Activated naive CD8-positive, alpha-beta T cell treated with anti-CD3 and anti-CD28 coated beads for 36 hours (primary cell): ENCODE results near the gene TOGARAM1. TPM values are rescaled to one million over a fixed set of nuclear protein-coding genes. Genes with fewer than 3 reads are reported as not detected.

Experiments
- DNase-seq: peaks from one replicate; pipeline ENCODE4 v3.0.0; 2021
- H3K27ac Mint-ChIP-seq: one replicate; pipeline ENCODE4 v1.8.0; 2022; ENCODE audit warnings: mild to moderate bottlenecking, moderate library complexity, mixed read lengths
- H3K27me3 Mint-ChIP-seq: one replicate; pipeline ENCODE4 v1.8.0; 2022; ENCODE audit warnings: mild to moderate bottlenecking, mixed read lengths
- H3K36me3 Mint-ChIP-seq: one replicate; pipeline ENCODE4 v1.8.0; 2021; ENCODE audit warnings: mild to moderate bottlenecking, mixed read lengths
- H3K4me1 Mint-ChIP-seq: one replicate; pipeline ENCODE4 v1.8.0; 2021; ENCODE audit warnings: mixed read lengths
- H3K4me3 Mint-ChIP-seq: one replicate; pipeline ENCODE4 v1.8.0; 2022; ENCODE audit warnings: mild to moderate bottlenecking, moderate library complexity, mixed read lengths
- H3K9me3 Mint-ChIP-seq: one replicate; pipeline ENCODE4 v1.8.0; 2022; ENCODE audit warnings: mixed read lengths
- total RNA-seq, 2 experiments: library from RNA; stranded (reverse); gene quantifications; one replicate each; pipeline ENCODE4 v1.2.3, GENCODE V29; 2021

TOGARAM1 gene
- total RNA-seq, 2 experiments from 2014 or later, result 6.2 to 7.5 TPM

DNA sequence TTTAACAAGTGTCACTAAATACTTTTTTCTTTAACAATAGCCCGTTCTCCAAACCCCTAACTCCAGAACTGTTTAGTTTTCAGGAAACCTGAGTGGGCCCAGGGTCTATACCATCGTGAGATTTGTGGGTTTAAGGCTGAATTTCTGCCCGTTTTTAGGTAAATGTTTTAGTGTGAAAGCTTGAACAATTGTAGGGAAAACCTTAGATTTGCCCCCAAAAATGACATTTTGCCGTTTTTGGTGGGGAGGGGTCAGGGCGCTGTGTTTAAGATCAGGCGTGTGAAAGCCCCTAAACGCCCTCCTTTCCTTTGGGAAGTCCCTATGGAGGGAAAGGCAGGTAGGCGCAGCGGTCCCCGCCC, 121.6 kb downstream of the TOGARAM1 start:
- Mint-ChIP-seq H3K4me1 (peaks cover 40% of the 10 kb centered on the region), H3K27me3 (no peaks in the 10 kb centered on the region), H3K9me3 (no peaks in the 10 kb centered on the region), H3K27ac (peak overlapping the region; percentile 81), H3K36me3 (peaks cover 29% of the 10 kb centered on the region), H3K4me3 (peak overlapping the region; percentile 71)
- DNase-seq, result no peak

DNA sequence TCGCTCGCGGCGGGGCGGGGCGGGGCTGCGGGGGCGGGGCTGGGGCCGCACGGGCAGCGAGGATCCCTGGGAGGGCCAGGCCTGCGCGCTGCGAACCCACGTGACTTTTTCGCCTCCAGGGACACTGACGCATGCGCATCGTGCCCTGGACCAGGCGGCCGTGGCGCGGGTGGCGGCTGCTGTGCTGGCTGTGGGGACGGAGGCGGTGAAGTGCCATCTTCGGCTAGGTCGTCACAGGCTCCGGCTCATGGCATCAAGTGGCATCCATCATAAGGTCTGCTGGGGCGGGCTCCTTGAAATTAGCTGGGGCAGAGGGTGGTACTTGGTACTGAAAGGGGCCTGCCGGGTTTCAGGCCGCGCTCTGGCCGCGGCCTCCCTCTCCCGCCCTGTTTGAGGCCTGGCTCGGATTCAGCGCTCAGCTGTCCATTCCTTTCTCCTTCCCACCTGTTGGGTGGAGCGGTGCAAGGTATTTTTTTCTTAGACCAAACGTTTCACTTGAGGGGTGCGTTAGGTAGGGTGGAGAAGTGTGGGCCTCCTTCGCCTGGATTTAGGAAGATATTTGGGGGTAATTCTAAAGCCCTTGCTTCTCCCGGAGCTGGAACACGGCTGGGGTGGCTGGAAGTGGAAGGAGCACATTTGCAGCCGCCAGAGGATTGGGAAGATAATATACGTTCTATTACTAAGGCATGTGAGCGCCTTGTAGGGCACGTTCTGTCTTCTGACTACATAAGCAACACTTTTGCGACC, 122.2 kb downstream of the TOGARAM1 start, which contains the start of gene PRPF39:
Gene PRPF39 (plus strand): TSS at position 141 of the 747 bp plus-strand sequence. CDS start 11,124 bp downstream, outside the sequence.
- peaks cover 45% of the 10 kb centered on the region for H3K4me1 Mint-ChIP-seq
- peak within 1 kb of the TSS; percentile 97 for H3K27ac Mint-ChIP-seq
- H3K36me3 Mint-ChIP-seq, result peaks cover 29% of the 10 kb centered on the region
- peak within 1 kb of the TSS; percentile 97 for H3K4me3 Mint-ChIP-seq
- peak; percentile 97 for DNase-seq
- H3K9me3 Mint-ChIP-seq, result no peaks in the 10 kb centered on the region
- no peaks in the 10 kb centered on the region for H3K27me3 Mint-ChIP-seq

DNA sequence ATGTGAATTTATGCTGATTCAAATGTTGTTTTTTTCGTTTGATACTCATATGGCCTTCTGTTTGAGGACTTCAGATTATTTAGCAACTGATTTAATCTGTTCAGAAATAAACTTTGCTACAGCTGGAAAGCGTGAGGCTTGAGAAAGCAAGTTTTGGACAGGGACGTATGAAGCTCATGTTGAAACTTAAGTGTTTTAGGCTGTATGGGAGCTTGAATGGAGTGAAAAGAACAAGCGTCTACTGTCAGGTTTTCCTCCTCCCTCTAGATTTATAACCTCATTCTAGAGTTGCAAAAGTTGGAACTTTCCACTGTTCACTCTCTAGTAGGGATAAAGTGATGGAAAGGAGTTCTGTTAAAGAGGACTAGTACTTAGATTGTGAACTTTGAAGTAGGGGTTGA, 123.0 kb downstream of the TOGARAM1 start:
- peaks cover 52% of the 10 kb centered on the region for H3K4me1 Mint-ChIP-seq
- peaks cover 29% of the 10 kb centered on the region for H3K36me3 Mint-ChIP-seq
- no peaks in the 10 kb centered on the region for H3K27me3 Mint-ChIP-seq
- H3K9me3 Mint-ChIP-seq, result no peaks in the 10 kb centered on the region
- H3K4me3 Mint-ChIP-seq, result peak overlapping the region; percentile 97
- peak overlapping the region; percentile 97 for H3K27ac Mint-ChIP-seq
- DNase-seq, result no peak

DNA sequence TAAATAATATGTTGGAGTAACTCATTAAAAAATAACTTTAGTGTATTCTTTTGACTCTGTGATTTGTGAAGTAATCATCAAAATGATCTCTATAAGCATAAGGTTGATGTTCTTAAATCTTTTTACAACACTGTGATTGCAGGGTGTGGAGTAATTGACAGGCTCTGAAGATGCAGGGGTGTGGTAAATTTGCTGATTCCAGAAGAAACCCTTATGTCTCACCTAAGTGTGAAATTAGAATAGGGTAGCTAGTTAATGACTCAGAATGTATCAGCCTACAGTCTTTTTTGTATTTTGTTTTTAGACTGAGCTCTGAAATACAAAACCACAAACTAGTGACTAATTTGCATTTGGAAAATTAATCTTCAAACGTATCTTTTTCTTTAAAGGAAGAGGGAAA, 127.8 kb downstream of the TOGARAM1 start:
- Mint-ChIP-seq H3K4me3 (no peak overlapping the region), H3K4me1 (peaks cover 73% of the 10 kb centered on the region), H3K27ac (peak overlapping the region; percentile 63), H3K9me3 (no peaks in the 10 kb centered on the region), H3K27me3 (no peaks in the 10 kb centered on the region), H3K36me3 (peaks cover 38% of the 10 kb centered on the region)
- no peak for DNase-seq

DNA sequence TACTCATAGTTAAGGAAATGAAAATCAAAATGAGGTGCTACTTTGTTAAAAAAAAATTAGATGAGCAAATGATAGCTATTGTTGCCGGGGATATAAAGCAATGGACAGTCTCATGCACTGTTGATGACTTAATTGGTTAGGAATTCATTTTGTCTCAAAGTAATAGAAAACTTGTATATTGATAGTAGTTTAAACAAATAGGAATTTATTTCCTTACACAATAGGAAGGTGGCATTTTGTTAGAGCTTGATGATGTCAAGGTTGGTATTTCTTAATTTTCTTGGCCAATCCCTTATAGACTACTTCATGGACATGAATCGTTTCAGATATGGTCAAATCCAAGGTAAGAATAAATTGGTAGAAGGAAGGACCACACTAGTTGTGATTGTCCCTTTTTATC, 129.7 kb downstream of the TOGARAM1 start:
- Mint-ChIP-seq H3K4me3 (no peak overlapping the region), H3K4me1 (peaks cover 57% of the 10 kb centered on the region), H3K27me3 (no peaks in the 10 kb centered on the region), H3K27ac (no peak overlapping the region), H3K9me3 (no peaks in the 10 kb centered on the region), H3K36me3 (peaks cover 37% of the 10 kb centered on the region)
- no peak for DNase-seq

DNA sequence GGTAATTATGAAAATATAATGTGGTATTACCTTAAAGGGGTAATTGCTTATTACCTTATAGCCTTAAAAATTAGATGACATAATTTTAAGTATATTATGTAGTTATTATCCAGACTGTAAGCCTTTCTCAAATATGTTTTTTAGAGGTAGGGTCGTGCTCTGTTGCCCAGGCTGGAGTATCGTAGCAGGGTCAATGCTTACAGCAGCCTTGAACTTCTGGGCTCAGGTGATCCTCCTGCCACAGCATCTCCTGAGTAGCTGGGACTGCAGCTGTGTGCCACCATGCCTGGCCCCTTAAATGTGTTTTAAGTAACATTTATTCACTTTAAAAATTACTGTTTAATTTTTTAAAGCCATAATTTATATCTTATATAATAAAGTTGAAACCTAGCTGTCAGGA, 132.3 kb downstream of the TOGARAM1 start:
- DNase-seq, result no peak
- peaks cover 41% of the 10 kb centered on the region for H3K4me1 Mint-ChIP-seq
- peaks cover 39% of the 10 kb centered on the region for H3K36me3 Mint-ChIP-seq
- H3K27me3 Mint-ChIP-seq, result no peaks in the 10 kb centered on the region
- H3K9me3 Mint-ChIP-seq, result no peaks in the 10 kb centered on the region
- no peak overlapping the region for H3K4me3 Mint-ChIP-seq
- no peak overlapping the region for H3K27ac Mint-ChIP-seq

DNA sequence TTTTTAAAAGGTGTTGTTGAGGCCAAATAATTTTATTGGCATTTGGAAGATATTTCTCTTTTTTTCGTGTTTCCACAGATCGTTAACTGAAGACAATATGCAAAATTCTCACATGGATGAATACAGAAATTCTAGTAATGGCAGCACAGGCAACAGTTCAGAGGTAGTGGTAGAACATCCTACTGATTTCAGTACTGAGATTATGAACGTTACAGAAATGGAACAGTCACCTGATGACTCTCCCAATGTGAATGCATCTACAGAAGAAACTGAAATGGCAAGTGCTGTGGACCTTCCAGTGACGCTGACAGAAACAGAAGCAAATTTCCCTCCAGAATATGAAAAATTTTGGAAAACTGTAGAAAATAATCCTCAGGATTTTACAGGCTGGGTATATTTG, 133.2 kb downstream of the TOGARAM1 start:
- Mint-ChIP-seq H3K27me3 (no peaks in the 10 kb centered on the region), H3K4me3 (no peak overlapping the region), H3K4me1 (peaks cover 32% of the 10 kb centered on the region), H3K9me3 (no peaks in the 10 kb centered on the region), H3K27ac (no peak overlapping the region), H3K36me3 (peaks cover 45% of the 10 kb centered on the region)
- no peak for DNase-seq

DNA sequence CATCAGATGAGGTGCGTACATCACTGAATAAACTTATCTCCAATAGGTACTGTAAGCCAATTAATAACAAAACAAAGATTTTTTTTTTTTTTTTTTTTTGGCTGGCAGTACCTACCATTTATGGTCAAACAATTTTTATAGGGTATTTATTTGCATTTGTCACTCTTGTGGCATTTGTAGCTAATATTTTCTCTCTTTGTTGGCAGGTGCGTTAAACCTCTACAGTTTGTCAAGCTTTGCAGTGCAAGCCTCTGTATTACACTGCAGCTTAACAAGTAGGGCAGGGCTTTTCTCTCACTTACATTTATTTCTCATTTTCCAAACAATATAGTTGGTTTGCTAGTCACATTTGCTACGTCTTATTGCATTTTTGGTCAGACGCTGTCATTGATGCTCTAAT, 134.2 kb downstream of the TOGARAM1 start:
- no peaks in the 10 kb centered on the region for H3K9me3 Mint-ChIP-seq
- peaks cover 48% of the 10 kb centered on the region for H3K36me3 Mint-ChIP-seq
- no peaks in the 10 kb centered on the region for H3K27me3 Mint-ChIP-seq
- DNase-seq, result no peak
- H3K4me3 Mint-ChIP-seq, result no peak overlapping the region
- no peak overlapping the region for H3K27ac Mint-ChIP-seq
- H3K4me1 Mint-ChIP-seq, result peaks cover 22% of the 10 kb centered on the region

DNA sequence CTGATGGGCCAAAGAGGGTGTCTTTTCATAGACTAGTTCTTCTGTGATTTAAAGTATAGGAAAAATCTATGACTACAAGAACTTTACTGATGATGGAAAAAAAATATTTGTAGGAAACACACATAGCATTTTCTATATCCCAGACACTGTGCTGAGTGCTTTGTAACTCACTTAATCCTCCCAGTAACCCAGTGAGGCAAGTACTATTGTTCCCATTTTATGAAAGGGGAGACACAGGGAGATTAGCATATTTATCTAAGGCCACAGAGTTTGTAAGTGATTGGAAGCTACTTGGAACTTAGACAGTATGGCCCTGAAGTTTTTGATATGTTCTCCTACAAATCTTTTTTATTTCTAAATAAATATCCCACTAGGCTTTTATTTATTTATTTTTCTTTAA, 141.8 kb downstream of the TOGARAM1 start:
- H3K27me3 Mint-ChIP-seq, result no peaks in the 10 kb centered on the region
- no peaks in the 10 kb centered on the region for H3K9me3 Mint-ChIP-seq
- no peak overlapping the region for H3K4me3 Mint-ChIP-seq
- peaks cover 6% of the 10 kb centered on the region for H3K4me1 Mint-ChIP-seq
- DNase-seq, result no peak
- no peak overlapping the region for H3K27ac Mint-ChIP-seq
- peaks cover 29% of the 10 kb centered on the region for H3K36me3 Mint-ChIP-seq

DNA sequence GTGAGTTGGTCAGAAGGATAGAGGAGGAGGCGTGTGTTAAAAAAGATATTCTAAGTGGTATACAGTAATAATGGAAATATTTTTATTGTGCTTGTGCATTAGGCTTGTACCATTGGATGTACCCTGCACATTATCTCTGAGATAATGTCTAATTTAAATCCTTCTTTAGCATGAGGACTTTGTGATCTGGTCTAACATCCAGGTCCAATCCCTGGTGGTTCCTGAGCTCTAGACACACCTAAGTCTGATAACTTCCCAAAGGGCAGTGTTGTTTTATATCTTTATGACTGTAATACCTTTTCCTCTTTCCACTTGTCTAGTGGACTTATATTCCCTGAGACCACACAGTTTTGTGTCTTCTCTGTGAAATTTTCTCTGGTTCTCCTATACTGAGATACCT, 142.6 kb downstream of the TOGARAM1 start:
- Mint-ChIP-seq H3K36me3 (peaks cover 24% of the 10 kb centered on the region), H3K27ac (no peak overlapping the region), H3K4me3 (no peak overlapping the region), H3K27me3 (no peaks in the 10 kb centered on the region), H3K4me1 (peaks cover 6% of the 10 kb centered on the region), H3K9me3 (no peaks in the 10 kb centered on the region)
- no peak for DNase-seq

DNA sequence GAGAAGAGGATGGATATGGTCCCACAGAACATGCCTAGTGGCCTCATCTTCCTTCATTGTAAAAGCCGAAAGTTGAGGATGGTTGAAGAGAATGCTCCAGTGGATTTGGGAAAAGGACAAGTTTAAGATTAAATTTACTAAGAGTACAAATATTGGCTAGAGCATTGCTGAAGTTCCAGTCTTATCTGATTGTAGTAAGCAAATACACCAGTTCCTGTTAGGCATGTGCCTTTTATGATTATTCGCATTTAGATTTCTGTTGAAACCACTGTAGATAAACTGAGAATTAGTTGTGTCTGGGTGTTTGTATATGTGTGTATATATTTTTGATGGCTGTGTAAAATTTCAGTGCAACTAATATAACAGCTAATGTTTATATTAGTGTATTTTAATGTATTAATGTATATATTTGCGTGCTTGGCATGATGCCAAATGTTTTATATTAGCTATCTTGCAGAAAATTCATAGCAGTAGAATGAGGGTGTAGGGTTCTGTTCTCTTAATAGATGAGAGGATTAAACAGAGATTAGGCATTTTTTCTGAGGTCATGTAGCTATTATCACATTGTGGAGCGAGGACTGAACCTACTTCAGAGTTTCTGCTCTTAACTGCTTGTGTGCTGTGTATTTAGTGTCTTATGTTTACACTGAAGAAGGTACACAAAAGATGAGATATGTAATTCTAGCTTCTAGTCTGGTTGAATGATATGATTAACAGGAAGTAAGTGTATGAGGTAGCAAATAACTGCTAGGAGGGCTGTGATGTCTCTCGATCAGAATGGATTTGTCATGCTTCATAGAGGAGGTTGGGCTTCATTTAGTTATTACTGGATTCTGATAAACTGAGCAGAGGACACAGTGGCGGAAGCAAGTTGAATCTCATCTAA, 151.1 kb downstream of the TOGARAM1 start:
- DNase-seq, result no peak
- Mint-ChIP-seq H3K27ac (peak overlapping the region; percentile 77), H3K9me3 (no peaks in the 10 kb centered on the region), H3K27me3 (no peaks in the 10 kb centered on the region), H3K36me3 (peaks cover 26% of the 10 kb centered on the region), H3K4me3 (no peak overlapping the region), H3K4me1 (peaks cover 24% of the 10 kb centered on the region)

DNA sequence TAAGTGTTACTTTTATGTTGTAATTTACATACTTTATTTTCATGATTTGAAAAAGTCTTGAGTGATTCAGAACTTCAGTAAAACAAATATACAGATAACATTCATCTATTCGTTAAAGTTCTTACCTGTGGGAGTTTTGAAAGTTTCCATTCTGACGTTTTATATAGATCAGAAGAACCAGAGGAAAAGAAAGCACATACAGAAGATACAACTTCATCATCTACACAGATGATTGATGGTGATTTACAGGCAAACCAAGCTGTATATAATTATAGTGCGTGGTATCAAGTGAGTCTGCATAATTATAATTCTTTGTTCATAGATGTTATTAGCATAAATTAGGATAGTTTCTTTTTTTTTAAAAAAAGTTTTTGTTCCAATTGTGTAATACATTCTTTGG, 152.3 kb downstream of the TOGARAM1 start:
- H3K27me3 Mint-ChIP-seq, result no peaks in the 10 kb centered on the region
- H3K27ac Mint-ChIP-seq, result peak overlapping the region; percentile 70
- H3K4me3 Mint-ChIP-seq, result no peak overlapping the region
- H3K36me3 Mint-ChIP-seq, result peaks cover 26% of the 10 kb centered on the region
- DNase-seq, result no peak
- H3K4me1 Mint-ChIP-seq, result peaks cover 24% of the 10 kb centered on the region
- no peaks in the 10 kb centered on the region for H3K9me3 Mint-ChIP-seq

DNA sequence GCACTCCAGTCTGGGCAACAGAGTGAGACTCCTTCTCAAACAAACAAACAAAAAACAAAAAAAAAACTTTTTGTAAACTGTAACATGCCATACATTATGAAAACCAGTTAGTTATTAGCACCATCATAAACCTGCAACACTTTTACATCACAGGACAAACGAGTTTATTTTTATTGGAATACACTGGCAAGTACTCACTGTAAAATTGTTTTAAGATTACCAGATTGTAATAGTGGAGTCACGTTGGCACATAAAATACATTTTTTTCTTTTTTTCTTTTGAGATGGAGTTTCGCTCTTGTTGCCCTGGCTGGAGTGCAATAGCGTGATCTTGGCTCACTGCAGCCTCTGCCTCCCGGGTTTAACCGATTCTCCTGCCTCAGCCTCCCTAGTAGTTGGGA, 156.6 kb downstream of the TOGARAM1 start:
- Mint-ChIP-seq H3K27ac (no peak overlapping the region), H3K36me3 (peaks cover 20% of the 10 kb centered on the region)

DNA sequence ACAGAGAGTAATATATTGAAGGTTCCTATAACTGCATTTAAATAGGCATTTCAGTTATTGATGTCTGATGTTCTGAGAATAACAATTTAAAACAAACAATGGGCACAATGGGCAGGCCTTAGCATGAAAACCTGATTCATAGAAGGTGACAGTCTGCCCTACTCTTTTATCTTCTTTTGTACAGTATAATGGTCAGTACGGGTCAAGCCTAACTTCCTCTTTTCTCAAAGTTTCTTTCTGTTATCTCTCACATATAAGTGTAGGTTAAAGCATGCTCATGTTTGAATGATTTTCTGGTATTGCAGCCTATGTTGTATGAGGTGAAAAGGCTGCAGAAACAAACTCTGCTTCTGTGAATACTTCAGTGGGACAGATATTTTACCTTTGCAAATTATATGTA, 158.1 kb downstream of the TOGARAM1 start:
- peaks cover 22% of the 10 kb centered on the region for H3K36me3 Mint-ChIP-seq

More for the DNA sequence above, 156.6 kb downstream of the TOGARAM1 start:
- Mint-ChIP-seq H3K4me3 (no peak overlapping the region), H3K27me3 (no peaks in the 10 kb centered on the region), H3K9me3 (peaks cover 1% of the 10 kb centered on the region), H3K4me1 (peaks cover 13% of the 10 kb centered on the region)
- DNase-seq, result no peak

DNA sequence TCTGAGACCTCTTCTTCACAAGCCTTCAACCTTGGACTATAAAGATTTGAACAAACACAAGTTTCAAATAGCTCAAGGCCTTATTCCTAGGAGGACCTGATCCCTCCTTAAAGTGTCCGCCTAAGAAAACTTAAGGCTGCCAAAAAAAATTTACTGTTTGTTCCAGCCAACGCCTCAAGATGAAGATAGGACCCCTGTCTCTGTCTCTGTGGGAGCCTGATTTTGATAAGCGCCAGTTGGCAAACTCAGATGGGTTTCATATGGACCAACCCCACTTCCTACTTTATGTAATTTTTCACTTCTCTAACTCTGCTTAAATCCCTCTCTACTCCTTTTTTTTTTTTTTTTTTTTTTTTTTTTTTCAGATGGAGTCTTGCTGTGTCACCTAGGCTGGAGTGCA, 161.3 kb downstream of the TOGARAM1 start:
- Mint-ChIP-seq H3K36me3 (peaks cover 23% of the 10 kb centered on the region), H3K27ac (no peak overlapping the region), H3K4me1 (peaks cover 3% of the 10 kb centered on the region), H3K4me3 (no peak overlapping the region), H3K9me3 (peaks cover 1% of the 10 kb centered on the region), H3K27me3 (no peaks in the 10 kb centered on the region)
- DNase-seq, result no peak

More for the DNA sequence above, 158.1 kb downstream of the TOGARAM1 start:
- DNase-seq, result no peak
- H3K27ac Mint-ChIP-seq, result no peak overlapping the region
- no peaks in the 10 kb centered on the region for H3K27me3 Mint-ChIP-seq
- H3K9me3 Mint-ChIP-seq, result peaks cover 1% of the 10 kb centered on the region
- peaks cover 5% of the 10 kb centered on the region for H3K4me1 Mint-ChIP-seq
- no peak overlapping the region for H3K4me3 Mint-ChIP-seq
